IMR-90 (cell line): ENCODE results near the gene MAML2.
A peak's percentile ranks its signal among the peaks of the same experiment; 100 is the strongest.

Source experiments
- CEBPB ChIP-seq: IDR thresholded peaks from 2 replicates; pipeline ENCODE4 v1.6.1; 2012; ENCODE audit warnings: low read depth, low read length, improper control_type of control experiment
- CHD1 ChIP-seq: IDR thresholded peaks from 2 replicates; pipeline ENCODE4 v1.6.1; 2012; ENCODE audit warnings: low read depth, low read length, improper control_type of control experiment
- FOS ChIP-seq: fragments of 150-350 bp; IDR thresholded peaks from 2 replicates; pipeline ENCODE4 v1.6.1; 2016; ENCODE audit warnings: low read depth, low read length
- MAFK ChIP-seq: IDR thresholded peaks from 2 replicates; pipeline ENCODE4 v1.6.1; 2012; ENCODE audit warnings: low read depth, low read length, improper control_type of control experiment
- MAZ ChIP-seq: IDR thresholded peaks from 2 replicates; pipeline ENCODE4 v1.6.1; 2012; ENCODE audit warnings: low read depth, mild to moderate bottlenecking, low read length, improper control_type of control experiment, moderate library complexity, borderline replicate concordance
- MXI1 ChIP-seq: IDR thresholded peaks from 2 replicates; pipeline ENCODE4 v1.6.1; 2012; ENCODE audit warnings: low read depth, mild to moderate bottlenecking, low read length, moderate library complexity, borderline replicate concordance
- POLR2A ChIP-seq: IDR thresholded peaks from 2 replicates; pipeline ENCODE4 v1.6.1; 2012; ENCODE audit warnings: mild to moderate bottlenecking, low read depth, low read length
- RAD21 ChIP-seq: IDR thresholded peaks from 2 replicates; pipeline ENCODE4 v1.6.1; 2012; ENCODE audit warnings: low read length, improper control_type of control experiment
- RFX5 ChIP-seq: IDR thresholded peaks from 2 replicates; pipeline ENCODE4 v1.8.0; 2012; ENCODE audit warnings: low read depth, mild to moderate bottlenecking, low read length, moderate library complexity
- SMC3 ChIP-seq: fragments of 150-350 bp; IDR thresholded peaks from 2 replicates; pipeline ENCODE4 v1.6.1; 2016; ENCODE audit warnings: low read depth, mild to moderate bottlenecking, antibody characterized with exemption, low read length, moderate library complexity
- TF ChIP-seq, protein P1 (sequence below): conservative IDR thresholded peaks from 2 replicates; pipeline ENCODE4 v1.5.1; 2012; ENCODE audit warnings: mild to moderate bottlenecking, low read depth, low read length, improper control_type of control experiment
- TF ChIP-seq, protein P2 (sequence below): fragments of 150-350 bp; IDR thresholded peaks from 2 replicates; pipeline ENCODE4 v1.6.1; 2016; ENCODE audit warnings: low read depth, mild to moderate bottlenecking, low read length, moderate library complexity, borderline replicate concordance
- TF ChIP-seq, protein P3 (sequence below): fragments of 150-350 bp; IDR thresholded peaks from 2 replicates; pipeline ENCODE4 v1.6.1; 2017; ENCODE audit warnings: mild to moderate bottlenecking, antibody characterized with exemption, low read length, low read depth

DNA sequence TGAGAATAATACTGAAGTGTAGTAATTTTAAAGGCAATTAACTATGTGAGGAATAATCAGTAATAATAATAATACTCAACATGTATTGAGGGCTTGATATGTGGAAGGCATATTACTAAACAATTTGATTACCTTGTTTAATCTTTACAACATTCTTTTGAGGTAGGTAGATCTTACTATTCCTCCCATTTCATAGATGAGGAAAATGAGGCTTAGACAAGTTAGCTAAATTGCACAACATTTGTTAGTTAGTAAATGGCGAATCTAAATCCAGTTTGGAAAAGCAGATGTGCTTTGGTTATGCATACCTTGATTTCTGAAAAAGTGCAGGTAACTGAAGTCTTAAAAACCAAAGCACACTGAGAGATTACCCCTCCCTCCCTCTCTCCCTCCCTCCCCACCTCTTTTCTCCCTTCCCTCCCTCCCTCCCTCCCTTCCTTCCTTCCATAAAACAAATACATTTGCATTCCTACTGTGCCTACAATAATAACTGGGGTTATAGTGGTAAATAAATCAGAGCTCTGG is 326.0 kb downstream of the MAML2 start:
- TF ChIP-seq, protein P1, sequence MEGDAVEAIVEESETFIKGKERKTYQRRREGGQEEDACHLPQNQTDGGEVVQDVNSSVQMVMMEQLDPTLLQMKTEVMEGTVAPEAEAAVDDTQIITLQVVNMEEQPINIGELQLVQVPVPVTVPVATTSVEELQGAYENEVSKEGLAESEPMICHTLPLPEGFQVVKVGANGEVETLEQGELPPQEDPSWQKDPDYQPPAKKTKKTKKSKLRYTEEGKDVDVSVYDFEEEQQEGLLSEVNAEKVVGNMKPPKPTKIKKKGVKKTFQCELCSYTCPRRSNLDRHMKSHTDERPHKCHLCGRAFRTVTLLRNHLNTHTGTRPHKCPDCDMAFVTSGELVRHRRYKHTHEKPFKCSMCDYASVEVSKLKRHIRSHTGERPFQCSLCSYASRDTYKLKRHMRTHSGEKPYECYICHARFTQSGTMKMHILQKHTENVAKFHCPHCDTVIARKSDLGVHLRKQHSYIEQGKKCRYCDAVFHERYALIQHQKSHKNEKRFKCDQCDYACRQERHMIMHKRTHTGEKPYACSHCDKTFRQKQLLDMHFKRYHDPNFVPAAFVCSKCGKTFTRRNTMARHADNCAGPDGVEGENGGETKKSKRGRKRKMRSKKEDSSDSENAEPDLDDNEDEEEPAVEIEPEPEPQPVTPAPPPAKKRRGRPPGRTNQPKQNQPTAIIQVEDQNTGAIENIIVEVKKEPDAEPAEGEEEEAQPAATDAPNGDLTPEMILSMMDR, result no peak
- TF ChIP-seq FOS (no peak), RFX5 (no peak), POLR2A (no peak), SMC3 (no peak), CEBPB (peak; percentile 52; the same call in 1 of the 2 replicates), MXI1 (no peak), CHD1 (no peak), RAD21 (no peak), MAZ (no peak), MAFK (no peak)
- TF ChIP-seq, protein P2, sequence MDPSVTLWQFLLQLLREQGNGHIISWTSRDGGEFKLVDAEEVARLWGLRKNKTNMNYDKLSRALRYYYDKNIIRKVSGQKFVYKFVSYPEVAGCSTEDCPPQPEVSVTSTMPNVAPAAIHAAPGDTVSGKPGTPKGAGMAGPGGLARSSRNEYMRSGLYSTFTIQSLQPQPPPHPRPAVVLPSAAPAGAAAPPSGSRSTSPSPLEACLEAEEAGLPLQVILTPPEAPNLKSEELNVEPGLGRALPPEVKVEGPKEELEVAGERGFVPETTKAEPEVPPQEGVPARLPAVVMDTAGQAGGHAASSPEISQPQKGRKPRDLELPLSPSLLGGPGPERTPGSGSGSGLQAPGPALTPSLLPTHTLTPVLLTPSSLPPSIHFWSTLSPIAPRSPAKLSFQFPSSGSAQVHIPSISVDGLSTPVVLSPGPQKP, result no peak
- TF ChIP-seq, protein P3, sequence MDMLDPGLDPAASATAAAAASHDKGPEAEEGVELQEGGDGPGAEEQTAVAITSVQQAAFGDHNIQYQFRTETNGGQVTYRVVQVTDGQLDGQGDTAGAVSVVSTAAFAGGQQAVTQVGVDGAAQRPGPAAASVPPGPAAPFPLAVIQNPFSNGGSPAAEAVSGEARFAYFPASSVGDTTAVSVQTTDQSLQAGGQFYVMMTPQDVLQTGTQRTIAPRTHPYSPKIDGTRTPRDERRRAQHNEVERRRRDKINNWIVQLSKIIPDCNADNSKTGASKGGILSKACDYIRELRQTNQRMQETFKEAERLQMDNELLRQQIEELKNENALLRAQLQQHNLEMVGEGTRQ, result no peak
